DND-41 (cell line): ENCODE measurements around the gene CEACAM16.

Experiments used
- ATAC-seq: fragments of 200-7000 bp; cut with Tn5 transposase; 3 replicates; pipeline ENCODE4 v1.9.1; 2021; ENCODE audit warnings: low read depth; ENCODE audit not compliant: insufficient read depth
- DNase-seq: peaks from one replicate; pipeline ENCODE4 v3.0.0-alpha.2; 2020
- H2AFZ ChIP-seq: 2 replicates; pipeline ENCODE4 v1.6.0; 2012; ENCODE audit warnings: low read depth, low read length
- H3K27ac ChIP-seq: 2 replicates; pipeline ENCODE4 v1.5.1; 2012; ENCODE audit warnings: low read length, inconsistent platforms
- H3K27me3 ChIP-seq: fragments of 200-600 bp; sonication (generic); 2 replicates; pipeline ENCODE4 v1.6.0; 2012; ENCODE audit warnings: low read length, mild to moderate bottlenecking, inconsistent platforms; ENCODE audit not compliant: insufficient read depth, poor library complexity
- H3K36me3 ChIP-seq: 2 replicates; pipeline ENCODE4 v1.5.1; 2012; ENCODE audit warnings: low read length, inconsistent platforms; ENCODE audit not compliant: insufficient read depth
- H3K4me1 ChIP-seq: 2 replicates; pipeline ENCODE4 v1.5.1; 2012; ENCODE audit warnings: mild to moderate bottlenecking, low read length; ENCODE audit not compliant: insufficient read depth
- H3K4me2 ChIP-seq: 2 replicates; pipeline ENCODE4 v1.6.0; 2012; ENCODE audit warnings: mild to moderate bottlenecking, moderate library complexity, low read length, inconsistent platforms; ENCODE audit not compliant: insufficient read depth
- H3K4me3 ChIP-seq, 2 experiments: fragments of 200-600 bp in 1 of 2; shearing (Covaris generic) in 1 of 2; 2 replicates each; pipeline ENCODE4 v1.5.1; 2012 to 2016; ENCODE audit warnings: inconsistent platforms in 2 of 2, low read length in 2 of 2, mild to moderate bottlenecking in 2 of 2, low read depth in 1 of 2, moderate library complexity in 1 of 2
- H3K79me2 ChIP-seq: 2 replicates; pipeline ENCODE4 v1.6.0; 2012; ENCODE audit warnings: low read length, inconsistent platforms; ENCODE audit not compliant: insufficient read depth
- H3K9ac ChIP-seq: 2 replicates; pipeline ENCODE4 v1.6.0; 2012; ENCODE audit warnings: low read depth, mild to moderate bottlenecking, inconsistent platforms, low read length, moderate library complexity
- H3K9me3 ChIP-seq: 2 replicates; pipeline ENCODE4 v1.5.1; 2012; ENCODE audit warnings: low read length, moderate library complexity, mild to moderate bottlenecking, inconsistent platforms; ENCODE audit not compliant: insufficient read depth, severe bottlenecking
- H4K20me1 ChIP-seq: 2 replicates; pipeline ENCODE4 v1.6.0; 2012; ENCODE audit warnings: low read length; ENCODE audit not compliant: insufficient read depth
- EZH2 ChIP-seq: IDR thresholded peaks from 3 replicates; pipeline ENCODE4 v1.6.1; 2012; ENCODE audit warnings: borderline replicate concordance, low read depth, mild to moderate bottlenecking, moderate library complexity, low read length, inconsistent platforms; ENCODE audit not compliant: severe bottlenecking
- TF ChIP-seq, protein P1 (sequence below): IDR thresholded peaks from 2 replicates; pipeline ENCODE4 v1.5.1; 2012; ENCODE audit warnings: borderline replicate concordance, low read length, moderate library complexity, mild to moderate bottlenecking; ENCODE audit not compliant: poor library complexity, severe bottlenecking; ENCODE audit errors: extremely low read depth

CEACAM16 gene

DNA sequence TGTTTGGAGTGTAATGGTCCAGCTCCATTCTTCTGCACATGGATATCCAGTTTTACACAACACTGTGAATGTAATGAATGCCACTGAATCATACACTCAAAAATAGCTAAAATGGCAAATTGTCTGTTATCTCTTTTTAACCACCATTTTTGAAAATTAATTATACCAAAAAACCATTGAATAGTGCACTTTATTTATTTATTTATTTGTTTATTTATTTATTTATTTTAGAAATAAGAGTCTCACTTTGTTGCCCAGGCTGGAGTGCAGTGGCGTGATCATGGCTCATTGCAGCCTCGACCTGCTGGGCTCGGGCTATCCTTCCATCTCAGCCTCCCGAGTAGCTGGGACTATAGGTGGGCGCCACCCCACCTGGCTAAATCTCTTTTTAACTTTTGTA lies 35.0 kb upstream of the CEACAM16 start:
- Histone ChIP-seq H3K4me3 (no peak overlapping the region), H2AFZ (no peak overlapping the region), H3K9ac (no peak overlapping the region), H3K27me3 (no peaks in the 10 kb centered on the region), H3K79me2 (no peaks in the 10 kb centered on the region), H3K27ac (no peak overlapping the region), H3K9me3 (no peaks in the 10 kb centered on the region), H3K4me1 (no peaks in the 10 kb centered on the region), H4K20me1 (no peaks in the 10 kb centered on the region), H3K36me3 (no peaks in the 10 kb centered on the region), H3K4me2 (no peak overlapping the region)
- ATAC-seq (no peak), DNase-seq (no peak)
- TF ChIP-seq, protein P1, sequence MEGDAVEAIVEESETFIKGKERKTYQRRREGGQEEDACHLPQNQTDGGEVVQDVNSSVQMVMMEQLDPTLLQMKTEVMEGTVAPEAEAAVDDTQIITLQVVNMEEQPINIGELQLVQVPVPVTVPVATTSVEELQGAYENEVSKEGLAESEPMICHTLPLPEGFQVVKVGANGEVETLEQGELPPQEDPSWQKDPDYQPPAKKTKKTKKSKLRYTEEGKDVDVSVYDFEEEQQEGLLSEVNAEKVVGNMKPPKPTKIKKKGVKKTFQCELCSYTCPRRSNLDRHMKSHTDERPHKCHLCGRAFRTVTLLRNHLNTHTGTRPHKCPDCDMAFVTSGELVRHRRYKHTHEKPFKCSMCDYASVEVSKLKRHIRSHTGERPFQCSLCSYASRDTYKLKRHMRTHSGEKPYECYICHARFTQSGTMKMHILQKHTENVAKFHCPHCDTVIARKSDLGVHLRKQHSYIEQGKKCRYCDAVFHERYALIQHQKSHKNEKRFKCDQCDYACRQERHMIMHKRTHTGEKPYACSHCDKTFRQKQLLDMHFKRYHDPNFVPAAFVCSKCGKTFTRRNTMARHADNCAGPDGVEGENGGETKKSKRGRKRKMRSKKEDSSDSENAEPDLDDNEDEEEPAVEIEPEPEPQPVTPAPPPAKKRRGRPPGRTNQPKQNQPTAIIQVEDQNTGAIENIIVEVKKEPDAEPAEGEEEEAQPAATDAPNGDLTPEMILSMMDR: no peak
- TF ChIP-seq EZH2: no peak

DNA sequence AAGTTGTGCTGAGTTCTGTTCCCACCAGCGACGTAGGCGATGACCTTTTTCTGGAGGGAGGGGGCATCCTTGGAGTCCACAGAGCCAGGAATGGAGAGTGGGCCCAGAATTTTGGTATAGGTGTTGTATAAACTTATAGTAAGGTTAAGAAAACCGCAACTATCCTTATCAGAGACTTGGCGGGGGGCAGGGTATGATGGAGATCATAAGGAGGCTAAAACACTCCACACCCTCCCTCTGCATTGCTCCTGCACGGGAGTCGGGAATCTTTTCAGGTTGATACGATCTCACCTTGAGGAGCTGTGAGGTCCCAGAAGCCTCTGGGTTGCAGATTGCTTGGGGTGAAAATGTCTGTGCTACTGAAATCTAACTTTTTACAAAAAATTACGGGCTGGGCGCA lies 34.0 kb upstream of the CEACAM16 start:
- Histone ChIP-seq H2AFZ (no peak overlapping the region), H3K9ac (no peak overlapping the region), H3K4me1 (no peaks in the 10 kb centered on the region), H3K4me3 (no peak overlapping the region), H3K9me3 (no peaks in the 10 kb centered on the region), H3K4me2 (no peak overlapping the region), H3K27ac (no peak overlapping the region), H3K79me2 (no peaks in the 10 kb centered on the region), H4K20me1 (no peaks in the 10 kb centered on the region), H3K36me3 (no peaks in the 10 kb centered on the region), H3K27me3 (no peaks in the 10 kb centered on the region)
- TF ChIP-seq, protein P1: no peak
- no peak for ATAC-seq
- DNase-seq: no peak

DNA sequence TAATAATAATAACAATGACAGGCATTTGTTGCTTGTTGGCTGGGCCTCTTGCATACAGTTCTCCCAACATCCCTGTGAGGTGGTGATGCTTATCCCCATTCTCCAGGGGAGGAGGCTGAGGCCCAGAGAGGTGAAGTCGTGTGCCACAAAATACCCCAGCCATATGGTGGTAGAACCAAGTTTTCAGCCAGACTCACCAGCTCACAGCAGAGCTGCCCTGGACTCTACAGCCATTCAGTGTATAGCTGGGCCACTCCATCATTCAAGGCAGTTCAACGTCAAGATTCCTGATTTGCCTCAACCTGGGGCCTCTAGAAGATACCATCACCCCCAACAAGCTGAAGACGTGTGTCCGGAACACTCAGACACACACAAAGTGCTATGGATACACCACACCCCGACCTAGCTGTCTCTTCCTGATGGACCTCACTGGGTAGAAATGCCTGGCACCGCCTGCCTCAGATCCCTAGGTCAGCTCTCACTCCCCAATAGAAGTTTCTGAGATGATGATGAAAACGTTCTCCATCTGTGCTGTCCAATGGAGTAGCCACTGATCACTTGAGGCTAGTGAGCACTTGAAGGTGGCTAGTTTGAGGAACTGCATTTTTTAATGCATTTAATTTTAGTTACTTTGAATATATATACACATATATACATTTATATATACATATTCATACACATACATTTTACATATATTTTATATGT lies 31.9 kb upstream of the CEACAM16 start:
- TF ChIP-seq, protein P1: no peak
- no peak for TF ChIP-seq EZH2
- H3K9me3 ChIP-seq: no peaks in the 10 kb centered on the region
- no peak overlapping the region for H3K4me3 ChIP-seq
- no peaks in the 10 kb centered on the region for H3K36me3 ChIP-seq
- H3K27me3 ChIP-seq: no peaks in the 10 kb centered on the region
- H3K4me1 ChIP-seq: no peaks in the 10 kb centered on the region
- H4K20me1 ChIP-seq: no peaks in the 10 kb centered on the region
- H3K27ac ChIP-seq: no peak overlapping the region
- H3K4me2 ChIP-seq: no peak overlapping the region
- ATAC-seq (no peak), DNase-seq (no peak)
- no peaks in the 10 kb centered on the region for H3K79me2 ChIP-seq
- H3K9ac ChIP-seq: no peak overlapping the region
- H2AFZ ChIP-seq: no peak overlapping the region
